ENCODE measurements around the gene ZNF622. TPM values are rescaled to one million over a fixed set of nuclear protein-coding genes. Genes with fewer than 3 reads are reported as not detected.

Gene ZNF622
- total and polyA plus RNA-seq, 2 donors (not counting 3 experiments of a cell fraction or from before 2014, with no cell fraction given) = 10.0 to 26.6 TPM

GRCh38 chr5:16480144-16480543, 14.5 kb upstream of the ZNF622 start:
- H3K4me1 ChIP-seq (ENCODE audit: control insufficient read depth, extremely low read depth, insufficient read depth, low read length) = no peaks in the 10 kb centered on the region
- peaks cover 5 to 11% of the 10 kb centered on the region in 2 experiments for H3K27me3 ChIP-seq (ENCODE audit: control insufficient read depth in 2 of 2, insufficient read depth in 2 of 2, low read length in 2 of 2)
- H3K9ac ChIP-seq (replicated peaks; ENCODE audit: extremely low read depth, insufficient read depth, low read length) = no peak overlapping the region
- TF ChIP-seq GATA2 (IDR thresholded peaks at IDR 0.05; ENCODE audit: insufficient read depth, insufficient read length, low read depth, low read length) (no peak), MAX (IDR thresholded peaks at IDR 0.05; ENCODE audit: insufficient read depth, insufficient read length) (no peak), POLR2A (IDR thresholded peaks at IDR 0.05; ENCODE audit: low read depth, low read length) (no peak), EZH2 (IDR thresholded peaks at IDR 0.05; ENCODE audit: borderline replicate concordance, low read depth, low read length, severe bottlenecking) (no peak), POLR2AphosphoS5 (IDR thresholded peaks at IDR 0.05; ENCODE audit: insufficient read depth, low read depth, low read length) (no peak), FOS (IDR thresholded peaks at IDR 0.05; ENCODE audit: borderline replicate concordance, insufficient read depth, low read length) (no peak), MYC (IDR thresholded peaks at IDR 0.05; ENCODE audit: low read depth, low read length) (no peak), JUN (IDR thresholded peaks at IDR 0.05; ENCODE audit: borderline replicate concordance, insufficient read depth, insufficient read length, low read depth) (no peak)
- TF ChIP-seq, protein P1, sequence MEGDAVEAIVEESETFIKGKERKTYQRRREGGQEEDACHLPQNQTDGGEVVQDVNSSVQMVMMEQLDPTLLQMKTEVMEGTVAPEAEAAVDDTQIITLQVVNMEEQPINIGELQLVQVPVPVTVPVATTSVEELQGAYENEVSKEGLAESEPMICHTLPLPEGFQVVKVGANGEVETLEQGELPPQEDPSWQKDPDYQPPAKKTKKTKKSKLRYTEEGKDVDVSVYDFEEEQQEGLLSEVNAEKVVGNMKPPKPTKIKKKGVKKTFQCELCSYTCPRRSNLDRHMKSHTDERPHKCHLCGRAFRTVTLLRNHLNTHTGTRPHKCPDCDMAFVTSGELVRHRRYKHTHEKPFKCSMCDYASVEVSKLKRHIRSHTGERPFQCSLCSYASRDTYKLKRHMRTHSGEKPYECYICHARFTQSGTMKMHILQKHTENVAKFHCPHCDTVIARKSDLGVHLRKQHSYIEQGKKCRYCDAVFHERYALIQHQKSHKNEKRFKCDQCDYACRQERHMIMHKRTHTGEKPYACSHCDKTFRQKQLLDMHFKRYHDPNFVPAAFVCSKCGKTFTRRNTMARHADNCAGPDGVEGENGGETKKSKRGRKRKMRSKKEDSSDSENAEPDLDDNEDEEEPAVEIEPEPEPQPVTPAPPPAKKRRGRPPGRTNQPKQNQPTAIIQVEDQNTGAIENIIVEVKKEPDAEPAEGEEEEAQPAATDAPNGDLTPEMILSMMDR (IDR thresholded peaks at IDR 0.05; ENCODE audit: extremely low read depth in 1 of 2, insufficient read depth in 1 of 2, low read depth in 1 of 2, low read length in 2 of 2) = no peak
- intact Hi-C loops (cut with micrococcal nuclease) (no loop called here), dilution Hi-C loops (cut with MboI; ENCODE audit: extremely low pct_ligation_motif_present, low sequenced_read_pairs) (no loop called here)
- DNase-seq (ENCODE audit: low read depth, low spot score) (no peak), FAIRE-seq (no peak)
- H4K20me1 ChIP-seq (replicated peaks; ENCODE audit: control insufficient read depth, extremely low read depth, insufficient read depth, low read length) = no peaks in the 10 kb centered on the region
- H2AFZ ChIP-seq (ENCODE audit: low read depth, low read length) = no peak overlapping the region
- no peaks in the 10 kb centered on the region for H3K9me1 ChIP-seq (replicated peaks; ENCODE audit: control insufficient read depth, extremely low read depth, insufficient read depth, low read length)
- H3K27ac ChIP-seq (ENCODE audit: insufficient read depth, low read depth, low read length) = no peak overlapping the region
- no peak overlapping the region for H3K4me2 ChIP-seq (ENCODE audit: insufficient read depth, low read length)
- no peaks in the 10 kb centered on the region for H3K79me2 ChIP-seq (ENCODE audit: control insufficient read depth, insufficient read depth, low read length)
- no peaks in the 10 kb centered on the region for H3K9me3 ChIP-seq (replicated peaks; ENCODE audit: control insufficient read depth, insufficient read depth, low read length)
- no TSS peak for BruUV-seq (replicated peaks)
- POLR2A ChIA-PET = no interaction called here
- no peak overlapping the region for H3K4me3 ChIP-seq (replicated peaks in 1 of 3; ENCODE audit: insufficient read depth in 1 of 3, low read depth in 1 of 3, low read length in 3 of 3)
- CTCF ChIA-PET = no interaction called here
- no peaks in the 10 kb centered on the region for H3K36me3 ChIP-seq (ENCODE audit: control insufficient read depth in 2 of 2, extremely low read depth in 1 of 2, insufficient read depth in 2 of 2, low read length in 2 of 2)
